GM20000 (cell line): ENCODE data around the gene PGA5.

Experiments
- DNase-seq: peaks from one replicate; pipeline ENCODE4 v3.0.0; 2012; ENCODE audit warnings: low spot score
- TF ChIP-seq, protein P1 (sequence below): IDR thresholded peaks from 2 replicates; pipeline ENCODE4 v1.5.1; 2012; ENCODE audit warnings: mild to moderate bottlenecking, control low read depth; ENCODE audit errors: extremely low read depth, missing control alignments

Gene PGA5

DNA sequence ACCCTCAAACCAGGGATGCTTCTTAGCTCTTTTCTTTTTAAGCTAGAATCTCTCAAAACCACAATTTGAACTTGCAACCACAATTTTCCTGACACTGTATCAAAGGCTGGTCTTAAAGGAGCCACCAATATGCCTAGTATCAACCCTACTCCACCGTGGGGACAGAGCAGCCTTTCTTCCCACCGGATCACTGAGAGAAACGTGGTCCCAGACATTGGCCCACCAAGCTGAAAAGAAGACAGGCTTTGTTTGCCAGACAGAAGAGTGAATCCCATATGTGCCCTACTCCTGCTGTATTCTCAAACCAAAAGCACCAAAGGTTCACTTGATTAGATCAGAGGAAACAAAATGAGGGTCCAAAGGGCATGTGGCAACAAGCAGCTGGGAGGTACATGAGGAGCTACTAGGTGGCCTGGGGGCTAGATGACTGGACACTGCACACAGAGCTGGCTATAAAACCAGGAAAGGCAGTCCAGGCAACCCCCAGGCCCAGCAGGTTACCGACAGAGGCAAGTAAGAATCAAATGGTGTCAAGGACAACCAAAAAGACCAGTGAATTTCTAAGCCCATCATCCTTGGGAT is 57.8 kb downstream of the PGA5 start:
- TF ChIP-seq, protein P1, sequence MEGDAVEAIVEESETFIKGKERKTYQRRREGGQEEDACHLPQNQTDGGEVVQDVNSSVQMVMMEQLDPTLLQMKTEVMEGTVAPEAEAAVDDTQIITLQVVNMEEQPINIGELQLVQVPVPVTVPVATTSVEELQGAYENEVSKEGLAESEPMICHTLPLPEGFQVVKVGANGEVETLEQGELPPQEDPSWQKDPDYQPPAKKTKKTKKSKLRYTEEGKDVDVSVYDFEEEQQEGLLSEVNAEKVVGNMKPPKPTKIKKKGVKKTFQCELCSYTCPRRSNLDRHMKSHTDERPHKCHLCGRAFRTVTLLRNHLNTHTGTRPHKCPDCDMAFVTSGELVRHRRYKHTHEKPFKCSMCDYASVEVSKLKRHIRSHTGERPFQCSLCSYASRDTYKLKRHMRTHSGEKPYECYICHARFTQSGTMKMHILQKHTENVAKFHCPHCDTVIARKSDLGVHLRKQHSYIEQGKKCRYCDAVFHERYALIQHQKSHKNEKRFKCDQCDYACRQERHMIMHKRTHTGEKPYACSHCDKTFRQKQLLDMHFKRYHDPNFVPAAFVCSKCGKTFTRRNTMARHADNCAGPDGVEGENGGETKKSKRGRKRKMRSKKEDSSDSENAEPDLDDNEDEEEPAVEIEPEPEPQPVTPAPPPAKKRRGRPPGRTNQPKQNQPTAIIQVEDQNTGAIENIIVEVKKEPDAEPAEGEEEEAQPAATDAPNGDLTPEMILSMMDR, result no peak
- no peak for DNase-seq
